ENCODE measurements around the gene PTPRE.

PTPRE gene

DNA sequence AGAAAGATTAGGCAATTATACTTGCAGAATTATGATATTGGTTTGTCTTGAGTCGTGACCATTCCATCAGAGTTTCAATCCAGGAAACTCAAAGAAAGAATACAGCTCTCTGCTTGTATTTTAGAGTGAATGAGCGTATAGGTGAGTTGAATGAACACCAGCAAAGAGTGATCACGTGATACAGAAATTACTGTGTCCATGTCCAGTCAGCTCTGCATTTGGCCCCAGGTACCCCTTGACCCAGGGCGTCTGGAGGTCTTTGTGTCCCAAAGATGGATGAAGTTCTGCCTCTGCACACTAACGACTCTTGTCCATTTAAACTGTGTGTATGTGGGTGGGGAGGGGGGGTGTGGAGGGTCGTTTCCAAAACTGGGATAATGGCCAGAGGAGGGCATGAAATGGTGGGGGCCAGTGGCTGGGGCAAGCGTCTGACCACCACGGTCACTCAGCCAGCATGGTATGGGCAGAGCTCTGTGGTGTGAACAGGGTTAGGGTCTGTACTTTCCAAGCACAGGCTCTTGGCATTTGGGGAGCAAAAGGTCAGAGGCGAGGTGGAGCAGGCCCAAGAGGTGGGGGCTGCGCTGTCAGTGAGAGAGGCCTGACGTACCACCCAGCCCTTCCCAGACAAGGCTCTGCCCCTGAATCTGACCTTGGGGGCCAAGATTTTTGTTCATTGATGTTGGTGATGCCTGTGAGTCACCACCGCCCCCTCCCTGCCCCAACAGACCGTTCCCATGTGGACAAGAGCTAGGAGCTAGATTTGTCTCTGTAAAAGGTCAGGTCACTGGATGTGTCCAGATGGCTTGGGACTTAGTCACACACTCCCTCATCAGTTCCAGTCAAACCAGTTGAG is 1.4 kb downstream of the PTPRE start:
- no peak for DNase-seq (ENCODE audit: low spot score)

GRCh38 chr10:127908959-127909267 is 2.0 kb downstream of the PTPRE start:
- DNase-seq (ENCODE audit: low spot score) = no peak

DNA sequence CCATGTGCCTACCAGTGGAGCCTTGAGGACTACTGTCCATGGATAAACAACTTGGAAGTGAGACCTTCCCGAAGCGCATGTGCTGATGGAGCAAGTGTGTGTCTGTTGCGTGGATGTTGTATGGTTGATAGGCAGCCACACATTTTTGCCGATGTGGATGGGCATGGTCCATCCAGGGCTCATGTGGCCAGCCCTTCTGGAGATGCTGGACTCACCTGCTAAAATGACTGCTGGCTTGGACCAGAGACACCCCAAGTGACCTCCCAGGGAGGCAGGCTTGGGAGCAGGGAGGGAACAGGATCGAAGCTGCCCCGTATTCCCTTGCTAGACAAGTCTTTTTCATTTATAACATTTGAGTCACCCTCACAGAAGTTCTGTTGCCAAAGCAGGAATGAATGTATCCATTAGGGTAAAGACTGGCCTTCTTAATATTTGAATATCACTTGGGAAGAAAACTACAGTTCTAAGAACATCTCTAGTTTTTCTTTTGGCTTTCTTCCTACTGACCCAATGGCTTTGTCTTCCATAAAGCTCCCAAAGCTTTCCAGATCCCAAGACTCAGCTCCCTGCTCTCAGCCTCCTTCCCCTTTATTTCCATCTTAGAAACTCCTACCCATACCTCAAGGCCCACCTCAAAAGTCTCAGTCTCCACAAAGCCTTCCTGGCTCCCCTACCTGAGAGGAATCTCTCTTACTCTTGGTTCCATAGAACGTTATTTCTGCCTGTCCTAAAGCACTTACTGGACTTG is 3.0 kb downstream of the PTPRE start:
- DNase-seq (ENCODE audit: low spot score) = no peak

GRCh38 chr10:127910464-127910770 is 3.5 kb downstream of the PTPRE start:
- no peak for DNase-seq (ENCODE audit: low spot score)

DNA sequence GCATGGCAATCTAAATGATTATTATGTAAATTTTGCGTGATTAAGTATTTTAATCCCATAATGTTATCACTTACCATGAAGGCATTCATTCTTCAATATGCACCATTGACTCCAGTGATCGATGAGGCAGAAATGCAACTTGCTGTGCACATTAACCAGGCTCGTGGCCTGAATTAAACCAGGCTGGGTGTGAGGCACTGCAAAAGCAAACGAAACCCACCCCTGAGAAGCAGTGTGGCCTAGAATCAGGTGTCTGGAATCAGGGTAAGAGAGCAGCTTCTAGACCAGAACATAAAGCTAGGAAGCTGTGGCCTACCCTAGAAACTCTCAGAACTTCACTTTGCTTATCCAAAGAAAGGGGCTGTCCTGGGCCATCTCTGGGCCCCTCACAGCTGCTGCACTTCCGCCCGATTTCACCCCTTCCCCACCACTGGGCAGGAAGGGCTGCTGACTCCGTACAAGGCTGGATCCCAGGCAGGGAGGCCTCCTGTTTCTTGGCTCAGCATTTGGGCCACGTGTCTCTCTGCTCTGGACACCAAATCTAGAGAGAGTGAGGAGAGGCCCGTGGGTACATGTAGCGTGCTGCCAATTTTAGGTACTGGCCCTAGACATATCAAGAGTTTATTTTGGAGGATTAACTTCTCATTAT is 4.4 kb downstream of the PTPRE start:
- no peak for DNase-seq (ENCODE audit: low spot score)

DNA sequence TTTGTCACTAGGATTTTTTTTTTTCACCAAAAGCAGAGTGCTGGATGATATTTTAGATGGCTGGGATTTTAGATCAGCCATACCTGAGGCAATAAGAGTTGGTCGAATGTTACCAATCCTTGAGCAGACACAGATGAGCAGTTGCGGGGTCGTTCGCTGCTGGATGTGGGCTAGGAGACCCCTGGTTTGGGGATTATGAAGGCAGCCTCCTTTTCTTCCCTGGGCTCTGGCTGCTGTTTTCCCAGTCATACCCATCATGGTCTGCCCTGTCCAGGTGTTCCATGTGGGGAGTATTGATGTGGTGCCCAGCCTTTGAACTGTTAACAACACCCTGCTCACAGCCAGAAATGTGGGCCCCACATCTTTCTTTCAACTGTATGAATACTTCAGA is 5.0 kb downstream of the PTPRE start:
- DNase-seq (ENCODE audit: low spot score) = no peak

- no peak for DNase-seq (ENCODE audit: low spot score)
Observed at GRCh38 chr10:127912607-127913367, 5.9 kb downstream of the PTPRE start.

GRCh38 chr10:127913368-127913759 is 6.5 kb downstream of the PTPRE start:
- no peak for DNase-seq (ENCODE audit: low spot score)

DNA sequence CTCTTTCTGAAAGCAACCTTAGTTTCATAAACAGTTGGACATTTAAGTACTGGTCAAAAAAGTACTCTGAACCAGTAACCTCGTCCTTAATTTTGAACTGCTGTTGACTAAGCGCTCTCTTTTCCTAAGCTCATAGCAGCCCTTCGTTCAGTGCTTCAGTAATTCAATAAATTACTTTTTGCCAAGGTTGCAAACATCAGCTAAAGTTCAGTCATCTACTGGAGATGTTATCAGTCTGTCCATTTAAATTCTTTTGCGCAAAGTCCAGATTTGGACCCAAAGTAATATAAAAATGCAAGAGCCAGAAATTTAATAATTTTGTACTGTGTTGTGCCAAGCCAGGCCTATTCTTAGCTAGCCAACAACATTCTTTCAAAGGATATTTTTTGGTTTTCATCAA is 8.4 kb downstream of the PTPRE start:
- no peak for DNase-seq (ENCODE audit: low spot score)

DNA sequence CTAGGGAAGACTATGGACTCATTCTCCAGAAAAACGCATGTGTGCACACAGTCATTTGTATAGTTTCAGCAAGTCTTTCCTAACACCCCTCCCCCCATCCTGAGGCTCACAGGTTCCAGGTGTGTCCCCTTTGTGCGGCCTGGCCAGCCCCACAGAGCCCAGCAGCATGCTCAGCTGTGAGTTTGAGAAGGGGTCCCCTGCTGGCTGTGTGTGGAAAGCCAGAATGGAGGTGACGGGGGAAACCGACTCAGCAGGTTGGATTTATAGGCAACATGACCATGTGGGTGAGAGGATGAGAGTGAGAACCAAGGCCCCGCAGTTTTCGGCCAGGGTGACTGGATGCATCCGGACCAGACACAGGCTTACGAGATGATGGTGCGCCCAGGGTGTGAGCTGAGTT is 9.9 kb downstream of the PTPRE start:
- DNase-seq (ENCODE audit: low spot score) = no peak

- no peak for DNase-seq (ENCODE audit: low spot score)
Observed at GRCh38 chr10:127918572-127918971, 11.7 kb downstream of the PTPRE start.

DNA sequence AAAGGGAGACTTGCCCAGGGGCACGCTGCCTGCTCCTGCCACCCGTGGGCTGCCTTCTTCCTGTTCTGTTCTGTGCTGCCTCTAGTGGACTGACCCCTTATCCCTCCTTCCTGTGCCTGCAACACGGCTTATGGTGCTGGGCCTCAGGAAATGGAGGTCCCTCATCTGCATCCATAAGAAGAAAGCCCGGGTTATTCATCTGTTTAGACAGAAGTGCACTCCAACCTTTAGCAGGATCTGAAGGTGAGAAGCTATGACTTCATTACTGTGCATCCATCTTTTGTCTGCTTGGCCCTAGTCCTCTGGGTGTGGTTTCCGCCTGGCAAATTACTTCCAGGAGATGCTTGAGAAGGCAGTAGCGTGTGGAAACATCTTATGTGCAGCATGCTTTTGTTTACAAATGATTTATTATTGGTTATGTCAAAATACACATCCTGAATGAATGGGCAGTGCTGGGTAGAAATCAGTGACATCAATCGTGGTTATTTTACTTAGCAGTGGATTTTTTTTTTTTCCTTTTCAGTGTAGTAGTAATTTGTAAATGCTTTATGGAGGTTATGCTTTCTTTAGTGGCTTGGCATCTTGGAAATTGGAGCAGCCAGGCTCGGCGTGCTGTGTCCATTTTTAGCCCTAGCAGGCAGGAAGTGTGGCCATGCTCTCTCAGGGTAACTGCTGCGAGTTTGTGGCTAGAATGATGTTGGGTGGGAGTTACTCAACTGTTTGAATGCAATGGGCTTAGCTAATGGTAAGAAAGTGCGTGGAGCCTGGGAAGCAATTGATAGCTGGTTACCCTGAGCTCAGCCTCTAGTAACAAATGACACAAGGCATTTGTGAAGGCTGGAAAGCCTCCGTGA is 12.7 kb downstream of the PTPRE start:
- DNase-seq (ENCODE audit: low spot score) = no peak

DNA sequence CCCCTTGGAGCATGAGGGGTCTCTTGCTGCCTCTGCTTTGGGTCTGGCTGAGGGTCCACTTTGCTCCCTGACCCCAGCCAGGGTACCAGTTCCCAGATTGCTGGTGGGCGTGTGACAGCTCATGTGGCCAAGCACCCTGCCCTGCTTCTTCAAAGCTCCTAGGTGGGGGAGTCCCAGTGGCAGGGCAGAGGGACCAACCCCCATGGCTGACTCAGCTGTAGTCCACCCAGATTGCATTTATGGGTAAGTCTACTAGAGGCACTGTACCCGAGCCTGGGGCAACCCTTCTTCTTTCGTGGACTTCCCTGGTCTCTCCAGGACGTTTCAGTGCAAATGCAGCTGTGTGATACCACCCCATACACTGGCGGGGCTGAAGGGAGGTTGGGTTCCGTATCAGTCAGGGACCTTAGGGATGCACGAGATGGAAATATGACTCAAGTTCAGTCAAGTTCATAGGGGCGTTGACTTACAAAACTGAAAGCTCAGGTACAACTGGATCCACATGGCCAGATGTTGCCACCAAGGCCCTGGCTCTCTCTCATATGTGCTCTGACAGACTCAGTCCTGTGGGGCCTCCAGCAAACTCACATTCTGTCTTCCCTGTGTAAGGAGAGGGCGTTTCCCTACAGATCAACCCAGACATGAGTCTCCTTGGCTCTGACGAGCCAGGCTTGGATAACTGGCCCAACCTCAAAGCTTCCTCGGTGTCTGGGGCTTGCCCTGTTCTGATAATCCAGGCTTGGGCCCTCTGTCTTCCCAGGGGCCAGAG is 13.6 kb downstream of the PTPRE start:
- no peak for DNase-seq (ENCODE audit: low spot score)

DNA sequence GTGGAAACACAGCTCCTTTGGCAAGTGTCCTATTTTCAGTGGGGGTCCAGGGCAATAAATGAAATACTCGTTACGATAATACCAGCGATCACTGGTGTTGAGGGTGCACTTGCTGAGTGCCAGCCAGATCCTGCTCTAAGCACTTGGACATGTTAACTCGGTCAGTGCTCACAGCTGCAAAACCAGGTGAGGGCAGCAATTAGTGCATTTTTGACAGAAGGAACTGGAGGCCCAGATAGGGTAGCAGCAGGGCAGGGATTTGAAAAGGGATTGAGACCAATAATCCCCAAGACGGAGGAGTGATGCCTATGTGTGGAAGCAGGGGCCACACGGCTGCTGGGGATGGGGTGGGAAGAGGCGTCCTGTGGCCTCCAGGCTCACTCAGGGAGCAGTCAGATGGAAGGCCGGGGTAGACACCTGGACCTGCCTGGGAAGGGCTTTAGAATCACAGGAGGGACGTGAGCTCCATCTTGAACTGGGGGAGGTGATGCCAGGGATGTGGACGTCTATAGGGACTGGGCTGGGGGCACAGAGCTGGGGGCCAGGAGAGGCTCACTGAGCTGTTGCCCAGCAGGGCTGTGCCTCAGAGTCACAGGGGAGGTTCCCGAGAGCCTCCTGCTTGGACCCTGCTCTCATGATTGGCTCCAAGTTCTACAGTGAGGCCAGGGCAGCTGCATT is 14.3 kb downstream of the PTPRE start:
- no peak for DNase-seq (ENCODE audit: low spot score)

- no peak for DNase-seq (ENCODE audit: low spot score)
Observed at GRCh38 chr10:127921753-127922145, 14.8 kb downstream of the PTPRE start.

DNA sequence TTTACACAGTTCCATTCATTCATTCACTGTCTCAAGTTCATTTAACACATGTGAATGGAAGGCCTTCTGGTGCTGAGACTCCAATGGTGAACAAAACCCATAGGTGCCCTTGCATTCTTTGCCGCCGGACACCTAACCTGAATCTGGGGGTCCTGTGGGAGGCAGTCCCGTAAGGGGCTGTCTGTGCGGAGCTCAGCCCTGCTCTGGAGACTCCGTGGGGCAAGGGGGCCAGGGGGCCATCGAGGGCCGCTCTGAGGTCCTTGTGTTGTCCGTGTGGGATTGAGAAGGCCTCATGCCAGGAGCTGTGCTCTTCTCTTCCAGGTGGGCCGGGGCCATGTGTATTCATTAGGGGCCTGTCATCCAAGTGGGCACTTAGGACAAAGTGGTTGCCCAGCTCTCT is 15.3 kb downstream of the PTPRE start:
- DNase-seq (ENCODE audit: low spot score) = no peak

GRCh38 chr10:127922675-127923366 is 15.9 kb downstream of the PTPRE start:
- DNase-seq (ENCODE audit: low spot score) = no peak

DNA sequence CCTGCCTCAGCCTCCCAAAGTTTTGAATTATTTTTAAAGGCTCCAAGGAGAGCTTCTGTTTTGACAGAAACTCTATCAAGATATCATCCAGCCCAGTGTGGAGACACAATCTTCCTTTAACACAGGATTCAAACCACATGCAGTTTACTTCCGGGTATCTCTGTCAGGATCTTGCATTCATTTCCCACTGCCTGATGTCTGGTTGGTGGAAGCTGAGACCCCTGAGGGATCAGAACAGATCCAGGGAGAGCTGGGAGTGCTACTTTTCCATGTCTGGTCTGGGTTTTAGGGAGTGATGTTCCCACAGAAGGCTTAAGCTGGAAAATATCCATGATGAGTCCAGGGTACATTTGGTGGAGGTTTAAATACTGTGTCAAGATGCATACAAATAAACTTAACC is 16.7 kb downstream of the PTPRE start:
- no peak for DNase-seq (ENCODE audit: low spot score)

- no peak for DNase-seq (ENCODE audit: low spot score)
Observed at GRCh38 chr10:127925471-127926207, 18.7 kb downstream of the PTPRE start.

Data from germinal center (tissue), 1 donor.